ENCODE measurements around the gene RUNX3.

The RUNX3 gene

DNA sequence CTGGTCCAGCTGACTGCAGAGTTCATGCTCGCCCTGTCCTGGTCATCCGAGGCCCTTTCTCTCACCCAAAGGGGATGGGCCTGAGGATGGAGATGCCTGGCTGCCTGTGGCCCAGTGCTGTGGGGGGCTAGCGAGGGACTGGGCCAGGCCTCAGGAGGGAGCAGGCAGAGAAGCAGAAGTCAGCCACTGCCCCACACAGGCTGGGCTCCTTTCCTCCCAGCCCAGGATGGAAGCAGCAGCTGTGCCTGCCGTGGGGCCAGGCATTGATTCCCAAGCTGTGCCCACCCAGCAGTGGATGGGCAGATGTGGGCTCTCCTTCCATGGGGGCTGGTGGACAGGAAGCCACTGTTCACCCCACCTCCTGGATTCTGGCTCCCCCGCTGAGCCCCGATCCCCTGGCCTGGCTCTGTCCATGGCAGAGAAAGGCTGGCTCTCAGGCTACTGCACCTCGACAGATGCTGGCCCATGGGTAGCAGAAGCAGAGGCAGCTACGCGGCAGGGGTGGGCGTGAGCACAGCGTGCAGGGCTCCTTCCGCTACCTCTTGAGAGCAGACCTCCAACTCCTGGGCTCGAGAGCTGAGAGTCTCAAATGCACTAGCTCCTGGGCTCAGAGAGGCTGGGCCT is 24.6 kb downstream of the RUNX3 start:
- Histone ChIP-seq H3K27me3 (ENCODE audit: control insufficient read depth in 1 of 2, insufficient read depth in 2 of 2, low read length in 2 of 2) (peaks cover 0 to 4% of the 10 kb centered on the region in 2 donors), H3K27ac (ENCODE audit: low read depth, low read length) (no peak overlapping the region), H3K36me3 (ENCODE audit: insufficient read depth, low read length) (no peaks in the 10 kb centered on the region), H3K4me3 (ENCODE audit: low read depth in 1 of 2, low read length in 2 of 2) (no peak overlapping the region), H3K4me1 (ENCODE audit: insufficient read depth, low read length) (no peaks in the 10 kb centered on the region), H3K9me3 (ENCODE audit: low read length) (no peaks in the 10 kb centered on the region), H3K9ac (ENCODE audit: low read length) (no peak overlapping the region)

DNA sequence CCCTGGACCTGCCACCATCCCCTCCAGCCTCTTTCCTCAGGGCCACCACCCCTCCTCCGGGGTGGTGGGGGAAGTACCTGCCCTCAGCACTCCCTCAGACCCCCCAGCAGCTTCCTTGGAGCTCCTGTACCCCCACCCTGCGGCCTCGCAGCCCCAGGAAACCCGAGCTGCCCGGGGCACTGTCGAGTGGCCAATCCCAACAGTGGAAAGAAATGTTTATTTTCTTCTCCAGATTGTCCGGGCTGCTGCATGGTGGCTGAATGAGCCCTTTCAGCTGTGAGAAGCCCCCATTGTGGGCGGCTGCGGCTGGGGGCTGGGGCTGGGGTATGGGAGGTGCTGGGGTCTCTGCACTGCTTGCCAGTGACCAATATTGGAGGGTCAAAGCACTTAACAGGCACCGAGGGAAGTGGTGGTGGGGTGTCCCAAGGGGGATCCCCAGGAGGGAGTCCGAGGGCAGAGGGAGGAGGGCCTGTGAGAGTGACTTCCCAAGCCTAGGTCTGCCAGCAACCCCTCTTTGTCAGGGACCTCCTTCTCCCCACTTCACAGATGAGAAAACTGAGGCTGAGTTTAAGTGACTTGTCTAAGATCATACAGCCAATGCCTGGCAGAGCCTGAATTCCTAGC is 25.2 kb downstream of the RUNX3 start:
- Histone ChIP-seq H3K36me3 (ENCODE audit: insufficient read depth, low read length) (no peaks in the 10 kb centered on the region), H3K9me3 (ENCODE audit: low read length) (no peaks in the 10 kb centered on the region), H3K4me1 (ENCODE audit: insufficient read depth, low read length) (no peaks in the 10 kb centered on the region), H3K4me3 (ENCODE audit: low read depth in 1 of 2, low read length in 2 of 2) (no peak overlapping the region), H3K9ac (ENCODE audit: low read length) (no peak overlapping the region), H3K27ac (ENCODE audit: low read depth, low read length) (no peak overlapping the region), H3K27me3 (ENCODE audit: control insufficient read depth in 1 of 2, insufficient read depth in 2 of 2, low read length in 2 of 2) (peaks cover 0 to 4% of the 10 kb centered on the region in 2 donors)

DNA sequence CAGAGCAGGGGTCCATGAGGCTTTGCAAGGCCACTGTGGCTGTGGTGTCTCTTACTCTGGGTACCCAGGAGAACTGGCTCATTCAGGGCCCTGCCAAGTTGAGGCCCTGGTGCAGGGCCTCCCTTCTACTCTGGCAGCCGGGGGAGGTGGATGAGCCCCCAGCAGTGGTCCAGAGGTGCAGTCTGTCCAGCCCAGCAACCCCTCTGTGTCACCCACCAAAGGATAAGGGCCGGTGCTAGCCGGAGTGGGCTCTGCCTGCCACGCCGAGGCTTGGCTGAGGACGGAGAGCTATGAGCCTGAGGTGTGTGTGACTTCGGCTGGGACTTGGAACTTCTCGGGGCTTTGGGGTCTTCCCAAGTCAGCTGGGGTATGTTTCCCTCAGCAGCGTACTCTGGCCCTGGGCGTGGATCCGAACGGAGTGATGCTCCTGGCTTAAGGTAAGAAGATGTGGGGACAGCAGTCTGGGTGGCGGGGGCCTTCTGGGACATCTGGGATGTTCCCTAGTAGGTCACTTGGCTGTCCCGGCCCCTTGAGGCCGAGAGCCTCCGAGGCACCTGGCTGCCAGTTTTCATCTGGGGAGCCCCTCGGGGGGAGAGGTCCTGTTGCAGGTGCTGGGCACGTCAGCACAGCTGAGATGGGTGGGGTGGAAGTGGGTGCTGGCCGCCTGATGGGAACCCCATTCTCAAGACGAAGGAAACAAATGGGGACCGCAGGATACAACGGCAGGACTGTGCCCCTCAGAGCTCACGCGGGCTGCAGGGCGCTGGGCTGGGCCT is 25.9 kb downstream of the RUNX3 start:
- Histone ChIP-seq H3K9me3 (ENCODE audit: low read length) (no peaks in the 10 kb centered on the region), H3K27me3 (ENCODE audit: control insufficient read depth in 1 of 2, insufficient read depth in 2 of 2, low read length in 2 of 2) (peaks cover 0 to 4% of the 10 kb centered on the region in 2 donors), H3K27ac (ENCODE audit: low read depth, low read length) (no peak overlapping the region), H3K9ac (ENCODE audit: low read length) (no peak overlapping the region), H3K4me3 (ENCODE audit: low read depth in 1 of 2, low read length in 2 of 2) (no peak overlapping the region), H3K36me3 (ENCODE audit: insufficient read depth, low read length) (no peaks in the 10 kb centered on the region), H3K4me1 (ENCODE audit: insufficient read depth, low read length) (no peaks in the 10 kb centered on the region)

DNA sequence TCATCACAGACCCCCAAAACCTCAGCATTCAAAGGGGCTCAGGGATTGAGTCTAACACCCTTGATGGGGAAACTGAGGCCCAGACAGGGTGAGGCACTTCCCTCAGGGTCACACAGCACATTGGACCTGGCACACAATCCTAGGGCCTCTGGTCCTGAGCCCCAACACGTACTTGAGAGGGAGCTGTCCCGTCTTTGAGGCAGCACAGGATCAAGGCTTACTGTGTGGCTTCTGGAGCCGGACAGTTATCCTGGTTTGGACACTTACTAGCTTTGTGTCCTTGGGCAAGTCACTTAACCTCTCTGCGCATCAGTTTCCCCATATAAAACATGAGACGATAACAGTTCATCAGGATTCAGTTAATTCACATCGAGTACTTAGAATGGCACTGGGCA is 26.5 kb downstream of the RUNX3 start:
- Histone ChIP-seq H3K9me3 (ENCODE audit: low read length) (no peaks in the 10 kb centered on the region), H3K27me3 (ENCODE audit: control insufficient read depth in 1 of 2, insufficient read depth in 2 of 2, low read length in 2 of 2) (peaks cover 0 to 4% of the 10 kb centered on the region in 2 donors)

DNA sequence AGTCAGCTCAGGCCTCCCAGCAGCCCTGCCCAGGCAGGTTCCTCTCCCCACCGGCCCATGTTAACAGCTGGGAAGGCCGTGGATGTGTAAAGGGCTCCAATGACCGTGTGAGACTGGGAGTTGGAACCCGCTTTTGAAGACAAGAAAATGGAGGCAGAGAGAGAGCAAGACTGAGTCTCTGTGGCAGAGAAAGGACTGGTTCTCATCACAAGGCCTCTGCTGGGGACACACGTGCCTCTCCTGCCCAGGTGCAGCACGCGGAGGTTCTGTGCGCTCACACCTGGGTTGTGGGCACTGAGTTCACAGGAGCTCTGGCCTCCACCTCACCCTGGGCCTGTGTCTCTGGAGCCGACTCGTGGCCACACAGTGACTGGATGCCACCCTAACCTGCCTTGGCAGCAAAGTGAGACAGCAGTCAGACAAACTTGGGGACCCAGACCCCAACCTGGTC is 27.0 kb downstream of the RUNX3 start:
- Histone ChIP-seq H3K27me3 (ENCODE audit: control insufficient read depth in 1 of 2, insufficient read depth in 2 of 2, low read length in 2 of 2) (peaks cover 0 to 4% of the 10 kb centered on the region in 2 donors), H3K4me3 (ENCODE audit: low read depth in 1 of 2, low read length in 2 of 2) (no peak overlapping the region), H3K9me3 (ENCODE audit: low read length) (no peaks in the 10 kb centered on the region), H3K9ac (ENCODE audit: low read length) (no peak overlapping the region), H3K36me3 (ENCODE audit: insufficient read depth, low read length) (no peaks in the 10 kb centered on the region), H3K4me1 (ENCODE audit: insufficient read depth, low read length) (no peaks in the 10 kb centered on the region), H3K27ac (ENCODE audit: low read depth, low read length) (no peak overlapping the region)

More for the DNA sequence above, 26.5 kb downstream of the RUNX3 start:
- Histone ChIP-seq H3K36me3 (ENCODE audit: insufficient read depth, low read length) (no peaks in the 10 kb centered on the region), H3K4me1 (ENCODE audit: insufficient read depth, low read length) (no peaks in the 10 kb centered on the region), H3K27ac (ENCODE audit: low read depth, low read length) (no peak overlapping the region), H3K4me3 (ENCODE audit: low read depth in 1 of 2, low read length in 2 of 2) (no peak overlapping the region), H3K9ac (ENCODE audit: low read length) (no peak overlapping the region)

DNA sequence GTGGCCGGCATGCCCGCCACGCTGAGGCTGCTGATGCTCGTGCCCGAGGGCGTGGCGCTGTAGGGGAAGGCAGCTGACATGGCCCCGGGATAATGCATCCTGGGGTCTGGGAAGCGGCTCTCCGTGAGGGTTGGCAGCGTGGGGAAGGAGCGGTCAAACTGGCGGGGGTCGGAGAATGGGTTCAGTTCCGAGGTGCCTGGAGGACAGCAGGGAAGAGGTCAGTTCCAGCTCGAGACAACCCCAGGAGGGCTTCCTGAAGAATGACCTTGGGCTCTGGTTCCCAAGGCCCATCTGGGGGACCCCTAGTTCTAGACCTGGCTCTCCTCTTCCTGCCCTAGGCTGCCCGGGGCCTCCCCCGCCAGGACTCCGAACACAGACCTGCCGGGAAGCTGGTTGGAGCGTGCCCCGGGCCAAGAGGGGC is 27.6 kb downstream of the RUNX3 start:
- Histone ChIP-seq H3K9me3 (ENCODE audit: low read length) (no peaks in the 10 kb centered on the region), H3K27ac (ENCODE audit: low read depth, low read length) (no peak overlapping the region), H3K4me3 (ENCODE audit: low read depth in 1 of 2, low read length in 2 of 2) (no peak overlapping the region), H3K27me3 (ENCODE audit: control insufficient read depth in 1 of 2, insufficient read depth in 2 of 2, low read length in 2 of 2) (peaks cover 0 to 4% of the 10 kb centered on the region in 2 donors), H3K36me3 (ENCODE audit: insufficient read depth, low read length) (no peaks in the 10 kb centered on the region), H3K9ac (ENCODE audit: low read length) (no peak overlapping the region), H3K4me1 (ENCODE audit: insufficient read depth, low read length) (no peaks in the 10 kb centered on the region)

DNA sequence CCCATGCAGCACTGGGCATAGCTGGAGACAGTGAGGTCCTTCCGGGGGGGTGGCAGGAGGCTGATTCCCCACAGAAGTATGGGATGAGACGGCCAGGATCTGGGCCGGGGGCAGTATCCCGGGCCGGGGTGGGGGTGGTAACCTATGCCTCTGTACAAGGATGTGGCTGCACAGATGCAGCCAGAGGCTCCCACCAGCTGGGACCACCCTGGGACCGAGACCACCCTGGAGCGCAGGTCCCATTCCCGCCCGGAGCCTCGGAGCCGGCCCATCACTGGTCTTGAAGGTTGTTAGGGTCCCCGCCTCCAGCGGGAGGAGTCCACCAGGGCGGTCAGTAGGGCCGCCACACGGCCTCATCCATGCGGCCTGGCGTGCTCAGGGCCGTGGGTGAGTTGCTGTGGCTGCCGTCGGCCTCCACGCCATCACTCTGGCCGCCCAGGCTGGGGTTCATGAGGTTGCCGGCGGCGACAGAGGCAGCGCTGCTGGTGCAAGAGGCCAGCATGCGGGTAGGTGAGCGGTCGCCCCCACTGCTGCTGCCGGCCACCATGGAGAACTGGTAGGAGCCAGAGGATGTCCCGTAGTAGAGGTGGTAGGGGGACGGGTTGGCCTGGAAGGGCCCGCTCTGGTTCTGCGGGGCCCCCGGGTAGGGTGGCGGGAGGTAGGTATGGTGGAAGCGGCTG is 28.1 kb downstream of the RUNX3 start:
- Histone ChIP-seq H3K4me1 (ENCODE audit: insufficient read depth, low read length) (no peaks in the 10 kb centered on the region), H3K36me3 (ENCODE audit: insufficient read depth, low read length) (no peaks in the 10 kb centered on the region), H3K9ac (ENCODE audit: low read length) (no peak overlapping the region), H3K4me3 (ENCODE audit: low read depth in 1 of 2, low read length in 2 of 2) (no peak overlapping the region), H3K9me3 (ENCODE audit: low read length) (no peaks in the 10 kb centered on the region), H3K27me3 (ENCODE audit: control insufficient read depth in 1 of 2, insufficient read depth in 2 of 2, low read length in 2 of 2) (peaks cover 0 to 9% of the 10 kb centered on the region in 2 donors), H3K27ac (ENCODE audit: low read depth, low read length) (no peak overlapping the region)

DNA sequence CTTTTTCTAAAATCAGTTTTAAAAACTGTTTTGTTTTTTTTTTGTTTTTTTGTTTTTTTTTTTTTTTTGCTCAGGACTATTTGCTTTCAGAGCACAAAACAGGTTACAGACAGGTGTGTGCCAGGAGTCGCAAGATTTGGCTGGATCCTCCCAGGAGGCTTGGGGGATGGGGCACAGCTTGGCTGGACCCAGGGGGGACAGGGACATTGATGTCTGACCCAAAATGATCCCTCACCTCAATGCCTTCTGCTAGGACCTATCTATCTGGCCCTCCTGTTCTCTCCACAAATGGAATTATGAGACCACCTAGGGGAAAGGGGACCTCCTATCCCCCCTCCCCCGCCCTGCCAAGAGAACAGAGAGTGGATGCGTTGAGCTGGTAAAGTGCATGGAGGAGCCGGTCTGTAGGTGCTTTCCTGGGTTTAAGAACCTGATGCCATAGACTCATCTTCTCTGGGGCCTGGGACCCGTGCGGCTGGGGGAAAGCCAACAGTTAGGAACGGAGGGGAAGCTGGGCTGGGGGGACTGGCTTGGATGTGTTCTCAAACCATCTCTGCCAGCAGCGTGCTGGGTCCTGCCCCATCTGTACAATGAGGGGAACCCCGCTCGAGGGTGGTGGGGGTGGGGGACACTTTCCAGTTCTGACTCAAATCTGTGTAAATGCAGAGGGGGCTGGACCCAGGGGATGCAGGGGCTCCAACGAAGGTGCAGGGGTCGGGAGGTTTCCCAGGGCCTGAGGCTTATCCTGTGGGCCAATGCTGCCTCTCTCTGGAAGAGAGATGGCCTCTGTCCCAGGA is 28.9 kb downstream of the RUNX3 start:
- Histone ChIP-seq H3K36me3 (ENCODE audit: insufficient read depth, low read length) (no peaks in the 10 kb centered on the region), H3K9ac (ENCODE audit: low read length) (no peak overlapping the region), H3K4me1 (ENCODE audit: insufficient read depth, low read length) (no peaks in the 10 kb centered on the region), H3K27me3 (ENCODE audit: control insufficient read depth in 1 of 2, insufficient read depth in 2 of 2, low read length in 2 of 2) (peaks cover 0 to 9% of the 10 kb centered on the region in 2 donors), H3K27ac (ENCODE audit: low read depth, low read length) (no peak overlapping the region), H3K4me3 (ENCODE audit: low read depth in 1 of 2, low read length in 2 of 2) (no peak overlapping the region), H3K9me3 (ENCODE audit: low read length) (no peaks in the 10 kb centered on the region)

DNA sequence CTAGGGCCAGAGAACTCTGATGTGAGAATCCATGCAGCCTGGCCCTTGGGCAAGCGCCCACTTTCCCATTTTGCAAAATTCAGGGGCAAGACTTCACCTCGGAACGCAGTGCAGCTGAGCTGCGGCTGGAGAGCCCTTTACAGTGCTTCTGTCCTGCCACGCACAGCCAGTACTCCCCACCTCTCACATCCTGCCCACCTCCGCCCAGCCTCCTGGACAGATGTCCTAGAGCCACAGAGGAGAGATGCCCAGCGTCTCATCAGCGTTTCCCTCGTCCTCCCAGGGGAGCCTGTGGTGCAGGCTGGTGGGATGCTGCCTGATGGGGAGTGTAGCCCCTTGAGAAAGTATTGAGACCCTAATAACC is 29.6 kb downstream of the RUNX3 start:
- no peaks in the 10 kb centered on the region for H3K4me1 ChIP-seq (ENCODE audit: insufficient read depth, low read length)
- no peaks in the 10 kb centered on the region for H3K9me3 ChIP-seq (ENCODE audit: low read length)
- no peak overlapping the region for H3K27ac ChIP-seq (ENCODE audit: low read depth, low read length)
- no peak overlapping the region for H3K9ac ChIP-seq (ENCODE audit: low read length)
- H3K36me3 ChIP-seq (ENCODE audit: insufficient read depth, low read length), result no peaks in the 10 kb centered on the region
- H3K27me3 ChIP-seq (ENCODE audit: control insufficient read depth in 1 of 2, insufficient read depth in 2 of 2, low read length in 2 of 2), result peaks cover 0 to 8% of the 10 kb centered on the region in 2 donors
- H3K4me3 ChIP-seq (ENCODE audit: low read depth in 1 of 2, low read length in 2 of 2), result no peak overlapping the region

DNA sequence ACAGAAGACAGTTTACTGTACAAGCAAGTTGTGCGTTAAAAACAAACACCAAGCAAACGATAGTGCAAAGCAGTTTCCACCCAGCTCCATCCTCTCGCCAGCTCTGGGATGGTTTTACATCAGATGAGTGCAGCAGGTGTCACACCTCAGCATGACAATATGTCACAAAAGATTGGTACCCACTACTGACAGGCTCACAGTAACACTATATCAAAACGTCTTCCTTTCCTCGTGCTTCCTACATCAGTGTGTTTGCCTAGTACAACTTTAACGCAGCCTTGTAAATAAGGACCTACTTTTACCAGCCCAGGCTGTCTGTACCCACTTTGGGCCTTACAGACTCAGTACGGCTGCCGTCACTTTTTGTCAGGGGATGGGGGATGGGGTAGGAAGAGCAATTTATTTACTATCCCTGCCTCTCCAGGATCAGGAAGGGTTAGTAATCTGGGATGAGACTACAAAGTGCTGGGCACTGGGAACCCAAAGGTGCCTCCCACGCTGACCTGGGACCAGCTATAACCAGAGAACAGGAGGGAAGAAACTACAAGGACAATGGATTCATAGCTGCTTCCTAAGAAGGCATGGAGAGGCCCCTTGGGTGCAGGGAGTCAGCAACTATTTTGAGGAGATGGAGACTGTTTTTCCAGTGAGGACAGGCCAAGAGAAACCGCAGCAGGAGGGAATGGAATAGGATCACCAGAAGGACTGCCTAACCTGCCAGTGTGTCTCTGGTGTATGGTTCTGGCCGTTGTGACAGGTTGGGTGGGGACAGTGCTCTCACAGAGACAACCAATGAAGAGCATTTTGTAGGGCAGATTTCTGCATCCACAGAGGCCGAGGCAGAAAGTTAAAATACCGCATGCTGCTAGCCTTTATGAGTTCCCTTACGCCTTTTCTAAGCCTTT is 30.2 kb downstream of the RUNX3 start:
- H3K36me3 ChIP-seq (ENCODE audit: insufficient read depth, low read length), result no peaks in the 10 kb centered on the region
- no peak overlapping the region for H3K4me3 ChIP-seq (ENCODE audit: low read depth in 1 of 2, low read length in 2 of 2)
- H3K27me3 ChIP-seq (ENCODE audit: control insufficient read depth in 1 of 2, insufficient read depth in 2 of 2, low read length in 2 of 2), result peaks cover 0 to 5% of the 10 kb centered on the region in 2 donors
- no peaks in the 10 kb centered on the region for H3K9me3 ChIP-seq (ENCODE audit: low read length)
- H3K27ac ChIP-seq (ENCODE audit: low read depth, low read length), result no peak overlapping the region
- no peaks in the 10 kb centered on the region for H3K4me1 ChIP-seq (ENCODE audit: insufficient read depth, low read length)
- no peak overlapping the region for H3K9ac ChIP-seq (ENCODE audit: low read length)
